Upper lobe of left lung (tissue), 6 donors: ENCODE results near the gene NSD2. TPM values are rescaled to one million over a fixed set of nuclear protein-coding genes. Genes with fewer than 3 reads are reported as not detected.
"Not testable (repeated sequence)": the region's sequence is repeated elsewhere in the genome, so short reads cannot be mapped to it uniquely, and the experiment has no call there.

Source experiments
- ATAC-seq, 2 donors: fragments of 200-7000 bp; cut with Tn5 transposase; one replicate each; pipeline ENCODE4 v1.9.1; 2022; ENCODE audit warnings: mild to moderate bottlenecking in 2 of 2, moderate library complexity in 2 of 2; ENCODE audit not compliant: low FRiP score in 2 of 2
- DNase-seq, 2 donors: peaks; one replicate each; pipeline ENCODE4 v3.0.0-alpha.2; 2019 to 2020
- H3K27ac ChIP-seq, 4 donors: fragments of 200-600 bp; sonication (generic); one replicate each; pipeline ENCODE4 v1.5.1; 2016 to 2019
- H3K27me3 ChIP-seq, 4 donors: fragments of 200-600 bp; sonication (generic); one replicate each; pipeline ENCODE4 v1.5.1; 2017 to 2019
- H3K36me3 ChIP-seq, 4 donors: fragments of 200-600 bp; sonication (generic); one replicate each; pipeline ENCODE4 v1.5.1; 2016 to 2019
- H3K4me1 ChIP-seq, 4 donors: fragments of 200-600 bp; sonication (generic); one replicate each; pipeline ENCODE4 v1.5.1; 2018 to 2019
- H3K4me3 ChIP-seq, 4 donors: fragments of 200-600 bp; sonication (generic); one replicate each; pipeline ENCODE4 v1.5.1; 2017 to 2019; ENCODE audit warnings: mild to moderate bottlenecking in 2 of 4, moderate library complexity in 1 of 4
- H3K9me3 ChIP-seq, 4 donors: fragments of 200-600 bp; sonication (generic); one replicate each; pipeline ENCODE4 v1.5.1; 2018 to 2019
- CTCF ChIP-seq, 6 experiments: fragments of 450-650 bp in 4 of 6; fragments of 200-600 bp in 2 of 6; sonication (generic) in 2 of 6; IDR thresholded peaks; one replicate each; pipeline ENCODE4 v1.5.1; 2016 to 2019; ENCODE audit warnings: antibody characterized with exemption in 6 of 6
- EP300 ChIP-seq, 4 donors: sonication (generic); formaldehyde crosslinking; IDR thresholded peaks; one replicate each; pipeline ENCODE4 v1.5.1; 2017; ENCODE audit warnings: antibody characterized with exemption in 4 of 4, control low read depth in 2 of 4
- POLR2A ChIP-seq, 4 donors: fragments of 450-650 bp; IDR thresholded peaks; one replicate each; pipeline ENCODE4 v1.5.1; 2016 to 2017; ENCODE audit warnings: antibody characterized with exemption in 4 of 4, mild to moderate bottlenecking in 2 of 4
- POLR2AphosphoS5 ChIP-seq, 2 donors: sonication (generic); formaldehyde crosslinking; IDR thresholded peaks; one replicate each; pipeline ENCODE4 v1.5.1; 2017; ENCODE audit warnings: antibody characterized with exemption in 2 of 2
- WGBS, 2 donors: methylation state at CpG; one replicate each; pipeline ENCODE4 v1.1.5; 2017 to 2018; 5-methylcytosine and 5-hydroxymethylcytosine counted together
- total RNA-seq, 6 donors: library from RNA; depleted of rRNA in 4 of 6; stranded (reverse); fragments of >200 nt in 4 of 6; gene quantifications; one replicate each; pipeline versions ENCODE4 v1.1.0 to v1.2.1, GENCODE V29; 2016 to 2021
- donor health status: DM: no; HTN: no; CAD: no; lungs with moderate emphysema.
- donor health status: DM: no; HTN: yes; CAD: no; lungs with severe emphysema.

Gene NSD2
- total RNA-seq, 6 donors from 2014 or later, result 35.7 to 164 (median 53.1) TPM

GRCh38 chr4:2008921-2009650, 137.9 kb downstream of the NSD2 start, which contains the start of gene NELFA:
Gene NELFA (minus strand): TSS chr4:2008974. CDS start chr4:2008959, 15 bp downstream.
- peaks cover 0 to 7% (median 0%) of the 10 kb centered on the region in 4 donors for H3K36me3 ChIP-seq
- H3K4me1 ChIP-seq, result peaks cover 15 to 32% (median 22%) of the 10 kb centered on the region in 4 donors
- peak within 1 kb of the TSS; percentile 91 to 98 (median 95) for H3K27ac ChIP-seq
- no peaks in the 10 kb centered on the region for H3K9me3 ChIP-seq
- H3K4me3 ChIP-seq, result peak within 1 kb of the TSS; percentile 70 to 98 (median 84)
- TF ChIP-seq EP300 (IDR thresholded peaks at IDR 0.05), result peak in 1 of 4 donors; percentile 7
- peak; percentile 20 to 92 (median 73) for TF ChIP-seq CTCF (IDR thresholded peaks at IDR 0.05)
- TF ChIP-seq POLR2A (IDR thresholded peaks at IDR 0.05), result peak in 3 of 4 donors; percentile 52 to 90 (median 59)
- peak; percentile 42 to 83 for TF ChIP-seq POLR2AphosphoS5 (IDR thresholded peaks at IDR 0.05)
- peak; percentile 97 to 98 for DNase-seq
- 0% methylated on average over 30 to 71 of the region's 95 CpGs for whole genome bisulfite sequencing, 2 donors
- no peaks in the 10 kb centered on the region for H3K27me3 ChIP-seq
- peak; percentile 97 to 98 for ATAC-seq

- 5 to 7% methylated on average over 23 of the region's 23 CpGs for WGBS, 2 donors
- H3K9me3 ChIP-seq, result no peaks in the 10 kb centered on the region
- ATAC-seq (peak; percentile 68 to 72), DNase-seq (peak; percentile 71 to 84)
- H3K4me1 ChIP-seq, result peaks cover 15 to 32% (median 22%) of the 10 kb centered on the region in 4 donors
- H3K27me3 ChIP-seq, result no peaks in the 10 kb centered on the region
- H3K36me3 ChIP-seq, result peaks cover 0 to 4% (median 0%) of the 10 kb centered on the region in 4 donors
- peak overlapping the region; percentile 91 to 98 (median 95) for H3K27ac ChIP-seq
- peak overlapping the region; percentile 70 to 98 (median 84) for H3K4me3 ChIP-seq
- peak in 3 of 6 experiments; percentile 14 to 53 (median 17) for TF ChIP-seq CTCF (IDR thresholded peaks at IDR 0.05)
- TF ChIP-seq POLR2AphosphoS5 (IDR thresholded peaks at IDR 0.05), result no peak
Measured at GRCh38 chr4:2009651-2010233, 138.5 kb downstream of the NSD2 start.

GRCh38 chr4:2011583-2011982, 140.4 kb downstream of the NSD2 start:
- 55 to 71% methylated on average over 3 of the region's 3 CpGs for WGBS, 2 donors
- DNase-seq, result peak in 1 of 2 donors; percentile 71
- H3K4me1 ChIP-seq, result peaks cover 15 to 27% (median 22%) of the 10 kb centered on the region in 4 donors
- no peak overlapping the region for H3K27ac ChIP-seq
- H3K27me3 ChIP-seq, result no peaks in the 10 kb centered on the region
- no peak for TF ChIP-seq CTCF (IDR thresholded peaks at IDR 0.05)
- no peak for TF ChIP-seq POLR2AphosphoS5 (IDR thresholded peaks at IDR 0.05)
- no peak for TF ChIP-seq POLR2A (IDR thresholded peaks at IDR 0.05)
- TF ChIP-seq EP300 (IDR thresholded peaks at IDR 0.05), result no peak
- H3K36me3 ChIP-seq, result no peaks in the 10 kb centered on the region
- H3K4me3 ChIP-seq, result no peak overlapping the region
- ATAC-seq, result no peak
- no peaks in the 10 kb centered on the region for H3K9me3 ChIP-seq

GRCh38 chr4:2015008-2015407, 143.8 kb downstream of the NSD2 start:
- no peak for TF ChIP-seq POLR2A (IDR thresholded peaks at IDR 0.05)
- no peak for TF ChIP-seq POLR2AphosphoS5 (IDR thresholded peaks at IDR 0.05)
- no peak for TF ChIP-seq EP300 (IDR thresholded peaks at IDR 0.05)
- TF ChIP-seq CTCF (IDR thresholded peaks at IDR 0.05), result no peak
- Histone ChIP-seq H3K27ac (no peak overlapping the region), H3K9me3 (no peaks in the 10 kb centered on the region), H3K27me3 (no peaks in the 10 kb centered on the region), H3K4me1 (peaks cover 2 to 4% (median 3%) of the 10 kb centered on the region in 4 donors), H3K36me3 (no peaks in the 10 kb centered on the region), H3K4me3 (no peak overlapping the region)
- no peak for DNase-seq
- no peak for ATAC-seq
- 63 to 89% methylated on average over 4 of the region's 4 CpGs for WGBS, 2 donors

GRCh38 chr4:2021358-2022018, 150.3 kb downstream of the NSD2 start:
- H3K36me3 ChIP-seq, H3K27ac ChIP-seq, ATAC-seq, H3K27me3 ChIP-seq, H3K9me3 ChIP-seq, H3K4me1 ChIP-seq, H3K4me3 ChIP-seq, DNase-seq: not testable (repeated sequence)
- 27 to 31% methylated on average over 13 to 15 of the region's 15 CpGs for whole genome bisulfite sequencing, 2 donors
